GM19238 (cell line): ENCODE data around the gene HELZ2.
"Not testable (repeated sequence)": the region's sequence is repeated elsewhere in the genome, so short reads cannot be mapped to it uniquely, and the experiment has no call there.

ENCODE experiments used
- DNase-seq: peaks from one replicate; pipeline ENCODE4 v3.0.0; 2011; ENCODE audit warnings: low spot score; ENCODE audit not compliant: insufficient read length

HELZ2 gene

GRCh38 chr20:63574156-63574828 lies at the start of gene HELZ2:
HELZ2 (minus strand) TSS chr20:63574239; CDS start chr20:63572385, 1,854 bp downstream.
- peak; percentile 82 for DNase-seq

- DNase-seq = no peak
These were observed 48.7 kb upstream of the HELZ2 start for GRCh38 chr20:63622732-63623131.

GRCh38 chr20:63622096-63622495 lies 48.1 kb upstream of the HELZ2 start:
- DNase-seq = no peak

GRCh38 chr20:63620991-63621390 lies 47.0 kb upstream of the HELZ2 start:
- no peak for DNase-seq

GRCh38 chr20:63619505-63619904 lies 45.5 kb upstream of the HELZ2 start:
- DNase-seq = no peak

GRCh38 chr20:63619086-63619485 lies 45.0 kb upstream of the HELZ2 start:
- no peak for DNase-seq

GRCh38 chr20:63618291-63618980 lies 44.4 kb upstream of the HELZ2 start:
- DNase-seq = no peak

- no peak for DNase-seq
These were observed 43.8 kb upstream of the HELZ2 start for GRCh38 chr20:63617876-63618265.

- DNase-seq = no peak
These were observed 43.2 kb upstream of the HELZ2 start for GRCh38 chr20:63617092-63617875.

GRCh38 chr20:63613863-63614594 lies 40.0 kb upstream of the HELZ2 start:
- DNase-seq = not testable (repeated sequence)

GRCh38 chr20:63612276-63612931 lies 38.4 kb upstream of the HELZ2 start:
- DNase-seq = no peak

- no peak for DNase-seq
These were observed 37.6 kb upstream of the HELZ2 start for GRCh38 chr20:63611646-63612045.

- no peak for DNase-seq
These were observed 36.8 kb upstream of the HELZ2 start for GRCh38 chr20:63610581-63611435.

- no peak for DNase-seq
These were observed 32.6 kb upstream of the HELZ2 start for GRCh38 chr20:63606686-63607085.

- no peak for DNase-seq
These were observed 28.3 kb upstream of the HELZ2 start for GRCh38 chr20:63602321-63602720.

- not testable (repeated sequence) for DNase-seq
These were observed 27.6 kb upstream of the HELZ2 start for GRCh38 chr20:63601679-63602078.

- DNase-seq = no peak
These were observed 25.5 kb upstream of the HELZ2 start for GRCh38 chr20:63599396-63600050.

GRCh38 chr20:63598479-63599395 lies 24.7 kb upstream of the HELZ2 start:
- no peak for DNase-seq
